IPS-18c (cell line): ENCODE measurements around the gene ME2.
"Not testable (repeated sequence)": the region's sequence is repeated elsewhere in the genome, so short reads cannot be mapped to it uniquely, and the experiment has no call there.

Experiments
- H3K4me3 ChIP-seq: 2 replicates; pipeline ENCODE4 v1.7.0; 2013; ENCODE audit warnings: low read depth, mild to moderate bottlenecking, low read length, moderate library complexity; ENCODE audit not compliant: insufficient read depth
- H3K9me3 ChIP-seq: one replicate; pipeline ENCODE4 v1.6.1; 2013; ENCODE audit warnings: mild to moderate bottlenecking, low read length, moderate library complexity; ENCODE audit not compliant: control insufficient read depth, insufficient read depth

The ME2 gene

DNA sequence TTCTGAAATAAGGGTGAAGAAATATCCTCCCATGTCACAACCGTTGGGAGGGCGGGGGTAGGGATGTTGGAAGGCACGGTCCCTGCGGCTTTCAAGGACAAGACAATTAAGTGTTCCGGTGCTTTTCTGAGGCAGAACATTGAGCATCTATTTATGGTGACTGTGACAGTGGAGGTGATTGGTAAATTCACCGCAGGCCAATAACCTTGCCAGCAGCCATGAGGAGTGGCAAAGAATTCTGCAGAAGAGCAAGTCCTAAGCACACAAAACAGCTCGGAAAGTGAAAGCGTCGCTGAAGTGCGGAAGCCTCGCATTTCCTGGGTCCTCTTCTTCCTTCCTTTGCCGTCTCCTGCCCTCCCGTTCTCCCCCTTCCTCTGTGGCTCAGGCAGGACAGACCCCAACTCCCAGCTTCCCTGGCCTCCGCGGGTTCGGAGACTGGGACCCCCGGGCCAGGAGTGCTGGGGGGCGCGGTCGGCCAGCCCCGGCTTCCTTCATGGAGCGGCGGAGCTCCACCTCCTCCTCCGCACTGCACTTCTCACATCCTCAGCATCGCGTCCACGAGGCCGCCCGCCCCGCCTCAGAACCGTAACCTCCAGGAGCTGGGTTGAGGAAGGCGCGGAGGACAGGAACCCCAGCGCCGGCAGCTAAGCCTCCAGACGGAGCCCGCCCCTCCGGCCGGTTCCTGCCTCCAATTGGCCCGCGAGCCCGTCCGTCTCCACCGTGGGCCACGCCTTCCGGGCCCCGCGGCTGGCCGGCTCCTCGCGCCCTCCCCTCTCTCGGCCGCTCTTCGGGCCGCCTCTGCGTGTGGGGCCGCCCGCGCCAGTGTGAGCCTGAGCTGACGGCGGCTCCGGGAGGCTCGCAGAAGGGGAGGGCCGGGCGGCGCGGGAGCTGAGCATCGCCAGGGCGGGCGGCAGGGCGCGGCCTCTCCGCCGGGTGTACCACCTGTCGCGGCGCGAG is at the start of gene ME2:
TSS of gene ME2 (plus strand) at position 774 of the 957 bp plus-strand sequence. CDS start 16,703 bp downstream, outside the sequence.
- H3K4me3 ChIP-seq, result peak within 1 kb of the TSS; percentile 85
- peaks cover 2% of the 10 kb centered on the region for H3K9me3 ChIP-seq

DNA sequence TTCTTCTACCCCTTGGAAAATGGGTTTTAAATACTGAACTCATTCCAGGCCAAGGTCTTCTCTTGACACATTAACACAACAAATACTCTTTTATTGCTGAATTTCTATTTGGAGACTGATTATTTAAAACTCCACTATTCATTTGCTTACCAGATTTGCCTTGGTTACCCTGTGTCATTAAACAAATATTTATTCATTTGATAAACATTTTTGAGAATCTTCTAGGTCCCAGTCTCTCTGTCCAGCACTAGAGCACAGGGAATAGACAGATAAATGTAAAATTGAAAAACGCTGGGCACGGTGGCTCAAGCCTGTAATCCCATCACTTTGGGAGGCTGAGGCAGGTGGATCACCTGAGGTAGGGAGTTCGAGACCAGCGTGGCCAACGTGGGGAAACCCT is 49.3 kb upstream of the ME2 start:
- Histone ChIP-seq H3K9me3 (no peaks in the 10 kb centered on the region), H3K4me3 (no peak overlapping the region)

DNA sequence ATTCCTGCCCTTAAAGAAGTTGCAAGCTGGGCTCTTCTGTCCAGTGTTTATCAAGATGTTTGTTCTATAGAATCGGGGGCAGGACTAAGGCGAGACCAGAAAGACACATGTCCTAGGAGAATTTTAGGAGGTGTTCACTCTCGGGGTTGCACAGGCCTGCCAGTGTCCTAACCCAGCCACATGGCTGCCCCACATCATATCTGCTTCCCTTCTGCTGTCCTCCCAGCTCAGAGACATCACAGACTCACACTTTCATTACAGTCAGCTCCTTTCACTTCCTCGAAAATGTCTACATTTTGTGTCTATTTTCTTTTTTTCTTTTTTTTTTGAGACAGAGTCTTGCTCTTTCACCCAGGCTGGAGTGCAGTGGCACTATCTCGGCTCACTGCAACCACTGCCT is 48.4 kb upstream of the ME2 start:
- H3K9me3 ChIP-seq, result no peaks in the 10 kb centered on the region
- no peak overlapping the region for H3K4me3 ChIP-seq

DNA sequence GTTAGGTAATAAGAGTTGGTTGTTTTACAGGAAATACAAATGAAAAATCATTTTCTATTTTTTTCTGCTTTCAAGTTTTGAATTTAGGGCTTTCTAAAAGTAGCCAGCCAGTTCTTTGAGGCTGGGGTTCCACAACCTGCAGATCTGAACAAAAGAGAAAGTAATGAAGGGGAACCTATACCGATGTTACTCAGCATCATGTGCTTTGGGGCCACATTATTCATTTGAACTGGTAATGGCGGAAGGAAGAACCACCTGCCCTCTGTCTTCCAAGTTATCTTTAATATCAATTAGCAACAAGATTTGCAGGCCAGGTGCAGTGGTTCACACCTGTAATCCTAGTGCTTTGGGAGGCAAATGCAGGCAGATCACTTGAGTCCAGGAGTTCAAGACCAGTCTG is 46.2 kb upstream of the ME2 start:
- Histone ChIP-seq H3K4me3 (no peak overlapping the region), H3K9me3 (no peaks in the 10 kb centered on the region)

DNA sequence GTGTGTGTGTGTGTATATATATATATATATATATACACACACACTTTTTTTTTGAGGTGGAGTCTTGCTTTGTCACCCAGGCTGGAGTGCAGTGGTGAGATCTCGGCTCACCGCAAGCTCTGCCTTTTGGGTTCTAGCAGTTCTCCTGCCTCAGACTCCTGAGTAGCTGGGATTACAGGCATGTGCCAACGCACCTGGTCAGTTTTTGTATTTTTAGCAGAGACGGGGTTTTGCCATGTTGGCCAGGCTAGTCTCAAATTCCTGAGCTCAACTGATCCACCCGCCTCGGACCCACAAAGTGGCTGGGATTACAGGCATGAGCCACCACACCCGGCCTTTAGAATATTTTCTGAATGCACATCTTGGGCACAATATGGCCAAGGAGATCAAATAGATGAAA is 45.4 kb upstream of the ME2 start:
- H3K4me3 ChIP-seq, H3K9me3 ChIP-seq: not testable (repeated sequence)

DNA sequence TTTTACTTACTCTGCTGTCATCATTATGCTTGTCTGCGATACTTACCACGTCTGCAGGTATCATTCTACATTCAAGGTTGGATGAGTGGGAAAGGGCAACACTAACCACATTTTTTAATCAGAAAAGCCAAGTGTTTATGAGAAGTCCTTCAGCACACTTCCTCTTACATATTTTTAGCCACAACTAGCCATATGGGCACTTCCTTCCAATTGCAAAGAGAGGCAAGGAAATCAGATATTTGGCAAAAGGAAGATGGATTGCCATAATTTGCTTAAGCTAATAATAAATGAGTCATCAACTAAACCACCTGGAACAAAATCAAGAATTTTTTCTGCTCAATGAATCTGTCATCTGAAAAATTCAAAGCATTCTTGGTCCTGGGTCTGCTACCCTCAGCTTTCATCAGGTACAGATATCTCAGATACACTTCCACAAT is 42.4 kb upstream of the ME2 start:
- H3K4me3 ChIP-seq, result no peak overlapping the region
- peaks cover 2% of the 10 kb centered on the region for H3K9me3 ChIP-seq

DNA sequence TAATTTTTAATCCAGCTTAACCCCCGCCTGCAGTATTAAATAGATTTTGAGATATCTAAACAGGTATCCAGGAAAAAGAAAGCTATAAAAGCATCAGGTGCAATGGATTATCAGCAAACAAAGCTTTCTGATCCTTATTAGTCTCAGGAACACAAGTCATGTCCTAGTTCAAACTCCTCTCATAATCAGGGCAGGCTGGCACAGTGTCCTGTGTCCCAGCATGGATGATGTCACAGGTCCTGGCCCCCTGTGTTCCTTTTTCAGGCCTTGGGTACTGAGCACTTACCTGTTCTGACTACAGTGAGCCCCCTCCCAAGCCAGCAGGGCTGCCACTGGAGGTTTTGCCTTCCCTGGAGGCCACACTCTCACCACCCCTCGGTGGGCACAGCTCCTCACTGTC is 39.6 kb upstream of the ME2 start:
- Histone ChIP-seq H3K4me3 (no peak overlapping the region), H3K9me3 (peaks cover 2% of the 10 kb centered on the region)

DNA sequence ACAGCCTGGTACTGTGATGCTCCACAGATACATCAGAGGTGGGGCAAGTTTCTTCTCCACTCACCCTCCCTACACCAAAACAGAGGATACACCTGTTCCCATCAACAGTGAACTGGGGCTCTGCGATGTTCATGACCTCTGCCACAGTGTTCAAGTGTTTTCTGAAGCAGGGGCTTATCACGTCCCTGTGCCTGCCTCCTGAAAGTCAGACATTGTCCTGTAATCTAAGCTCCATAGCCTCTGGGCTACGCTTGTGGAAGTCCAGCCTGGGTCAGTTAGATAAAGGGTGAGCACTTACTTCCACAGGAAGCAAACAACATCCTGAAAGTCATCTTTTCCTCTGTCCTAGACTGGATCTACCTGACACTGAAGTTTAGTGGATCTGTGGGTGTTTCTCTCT is 38.9 kb upstream of the ME2 start:
- peaks cover 2% of the 10 kb centered on the region for H3K9me3 ChIP-seq
- no peak overlapping the region for H3K4me3 ChIP-seq

DNA sequence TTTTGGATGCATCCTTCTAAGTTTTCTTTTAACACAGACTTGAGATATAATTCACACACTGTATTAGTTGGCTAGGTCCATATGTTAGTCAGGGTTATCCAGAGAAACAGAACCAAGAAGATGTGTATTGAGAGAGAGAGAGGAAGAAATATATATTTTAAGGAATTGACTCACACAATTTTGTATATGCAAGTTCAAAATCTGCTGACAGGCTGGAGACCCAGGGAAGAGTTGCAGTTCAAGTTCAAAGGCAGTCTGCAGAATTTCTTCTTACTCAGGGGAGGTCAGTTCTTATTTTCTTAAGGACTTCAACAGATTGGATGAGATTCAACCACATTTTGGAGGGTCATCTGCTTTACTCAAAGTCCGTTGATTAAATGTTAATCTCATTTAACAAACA is 36.1 kb upstream of the ME2 start:
- Histone ChIP-seq H3K9me3 (peaks cover 2% of the 10 kb centered on the region), H3K4me3 (no peak overlapping the region)

DNA sequence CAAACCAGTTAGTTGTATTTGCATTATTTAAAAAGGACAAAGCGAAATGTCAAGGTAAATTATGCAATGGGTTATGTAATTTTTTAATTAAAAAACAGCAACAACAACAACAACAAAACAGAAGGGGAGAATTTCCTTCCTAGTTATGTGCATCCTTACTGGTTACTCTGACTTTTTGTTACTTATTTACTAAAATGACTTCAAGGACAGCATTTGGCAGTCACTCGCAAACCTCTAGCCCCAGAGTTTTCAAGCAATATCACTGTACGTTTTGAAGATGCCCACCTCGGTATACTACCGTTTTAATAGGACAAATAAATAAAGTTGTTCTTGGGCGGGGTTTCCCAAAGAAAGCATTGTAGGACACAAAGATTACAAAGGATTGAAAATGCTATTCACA is 34.4 kb upstream of the ME2 start:
- Histone ChIP-seq H3K4me3 (no peak overlapping the region), H3K9me3 (peaks cover 2% of the 10 kb centered on the region)

DNA sequence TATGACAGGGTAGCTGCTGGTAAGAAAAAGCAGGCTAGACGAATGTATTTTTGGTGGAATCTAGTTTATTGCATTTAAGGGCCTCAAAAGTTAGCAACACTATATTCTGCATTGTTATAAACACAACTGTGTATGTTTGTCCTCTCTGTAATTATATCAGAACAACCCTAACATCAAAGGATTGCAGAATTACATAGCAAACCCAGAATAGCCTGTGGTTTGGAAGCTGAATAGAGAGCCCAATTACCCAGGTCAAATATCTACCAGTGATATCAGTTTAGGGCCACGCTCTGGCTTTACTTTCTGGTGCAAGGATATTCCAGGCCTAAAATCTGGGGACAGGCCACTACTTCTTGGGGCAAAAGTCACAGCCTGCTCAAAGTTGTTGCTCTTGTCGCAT is 34.0 kb upstream of the ME2 start:
- Histone ChIP-seq H3K4me3 (no peak overlapping the region), H3K9me3 (peaks cover 2% of the 10 kb centered on the region)

DNA sequence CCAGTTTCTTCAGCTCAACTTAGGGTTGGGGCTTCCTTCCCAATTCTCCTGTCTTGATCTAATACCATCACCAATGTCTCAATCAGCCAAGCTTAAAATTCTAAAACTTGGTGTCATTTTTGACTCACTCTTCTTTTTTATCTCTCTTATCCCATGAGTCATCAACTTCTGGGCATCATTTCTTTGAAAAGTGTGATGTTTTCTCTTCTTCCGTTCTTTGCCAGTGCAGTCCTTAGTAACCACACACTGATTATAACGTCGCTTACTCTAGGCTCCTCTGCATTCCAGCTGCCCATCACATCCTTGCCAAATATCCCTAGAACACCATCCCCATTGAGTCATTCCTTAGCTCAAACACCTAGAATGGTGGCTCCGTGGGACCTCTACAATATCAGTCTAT is 31.7 kb upstream of the ME2 start:
- Histone ChIP-seq H3K4me3 (no peak overlapping the region), H3K9me3 (no peaks in the 10 kb centered on the region)

DNA sequence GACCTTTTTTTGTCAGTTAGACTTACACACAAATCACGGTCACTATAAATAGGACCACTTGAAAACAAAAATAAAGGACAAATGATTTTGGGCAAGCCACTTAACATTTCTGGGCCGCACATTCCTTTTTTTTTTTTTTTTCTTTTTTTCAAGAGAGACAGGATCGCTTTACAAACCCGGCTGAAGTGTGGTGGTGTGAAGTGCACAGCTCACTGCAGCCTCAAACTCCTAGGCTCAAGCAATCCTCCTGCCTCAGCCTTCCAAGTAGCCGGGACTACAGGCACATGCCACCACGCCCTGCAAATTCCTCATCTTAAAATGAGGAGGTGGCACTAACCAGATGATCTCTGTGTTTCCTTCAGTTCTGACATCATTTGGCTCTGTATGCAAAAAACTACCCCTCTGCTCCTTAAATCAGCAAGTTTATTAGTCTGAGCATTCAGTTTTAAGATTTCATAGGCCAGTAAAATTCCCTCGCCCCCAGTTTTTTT is 30.8 kb upstream of the ME2 start:
- Histone ChIP-seq H3K4me3 (no peak overlapping the region), H3K9me3 (no peaks in the 10 kb centered on the region)

DNA sequence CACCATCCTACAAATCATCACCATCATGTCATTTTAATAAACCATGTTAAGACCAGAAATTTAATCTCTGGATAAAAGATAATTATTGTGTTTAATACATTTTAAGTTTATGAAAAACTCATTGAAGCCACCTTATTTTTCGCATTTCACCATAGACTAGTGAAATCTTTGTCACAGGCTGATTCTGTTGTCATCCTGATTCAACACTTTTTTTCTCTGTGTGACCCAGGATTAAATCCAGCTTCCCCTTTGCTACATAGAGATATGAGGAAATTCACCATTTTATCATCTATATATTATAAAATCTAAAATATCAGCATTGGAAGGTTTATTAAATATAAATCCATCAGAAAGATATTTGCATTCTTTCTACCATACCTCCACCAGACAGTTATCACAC is 29.9 kb upstream of the ME2 start:
- no peak overlapping the region for H3K4me3 ChIP-seq
- H3K9me3 ChIP-seq, result no peaks in the 10 kb centered on the region

DNA sequence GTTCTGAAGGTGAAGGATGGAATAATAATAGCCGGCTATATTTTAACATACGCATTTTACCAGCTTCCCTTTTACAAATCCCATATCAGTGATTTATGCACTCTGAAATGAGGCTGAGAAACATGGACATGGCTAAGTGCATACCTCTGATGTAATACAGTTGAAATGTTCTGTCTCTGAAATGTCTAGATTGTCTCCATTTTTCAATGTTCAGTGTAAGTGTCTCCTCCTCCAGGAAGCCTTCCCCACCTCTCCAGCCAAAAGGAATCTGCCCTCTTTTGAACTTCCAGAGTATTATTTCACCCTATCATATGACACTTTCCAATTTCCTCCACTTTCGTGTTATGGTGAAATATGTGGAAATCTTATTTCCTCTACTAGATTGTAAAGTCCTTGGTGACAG is 29.5 kb upstream of the ME2 start:
- Histone ChIP-seq H3K9me3 (no peaks in the 10 kb centered on the region), H3K4me3 (no peak overlapping the region)

DNA sequence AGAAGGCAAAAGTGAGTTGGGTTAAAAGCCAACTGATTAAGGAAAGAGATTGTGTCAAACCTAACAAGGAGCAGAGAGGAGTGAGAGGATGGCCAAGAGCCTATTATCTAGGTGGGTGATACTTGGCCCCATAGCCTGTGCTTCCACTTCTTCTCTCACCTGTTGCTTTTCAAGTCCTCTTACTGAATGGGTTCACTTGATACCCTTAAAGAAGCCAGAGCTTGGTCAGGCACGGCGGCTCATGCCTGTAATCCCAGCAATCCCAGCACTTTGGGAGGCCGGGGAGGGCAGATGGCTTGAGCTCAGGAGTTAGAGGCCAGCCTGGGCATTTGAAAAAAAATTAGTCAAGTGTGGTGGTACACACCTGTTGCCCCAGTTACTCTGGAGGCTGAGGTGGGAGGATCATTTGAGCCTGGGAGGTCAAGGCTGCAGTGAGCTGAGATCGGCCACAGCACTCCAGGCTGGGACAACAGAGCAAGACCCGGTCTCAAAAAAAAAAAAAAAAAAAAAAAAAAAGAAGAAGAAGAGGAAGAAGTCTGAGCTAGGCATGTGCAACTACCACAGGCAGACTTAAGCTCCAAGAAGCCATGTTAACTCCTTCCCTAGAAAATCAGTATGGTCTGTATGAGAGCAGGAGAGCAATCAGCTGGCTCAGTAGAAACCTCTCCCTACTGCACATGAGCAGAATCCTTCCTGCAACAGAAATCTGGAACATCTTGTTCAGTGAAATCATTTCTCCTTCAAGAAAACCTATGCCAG is 28.4 kb upstream of the ME2 start:
- H3K9me3 ChIP-seq, result no peaks in the 10 kb centered on the region
- no peak overlapping the region for H3K4me3 ChIP-seq

DNA sequence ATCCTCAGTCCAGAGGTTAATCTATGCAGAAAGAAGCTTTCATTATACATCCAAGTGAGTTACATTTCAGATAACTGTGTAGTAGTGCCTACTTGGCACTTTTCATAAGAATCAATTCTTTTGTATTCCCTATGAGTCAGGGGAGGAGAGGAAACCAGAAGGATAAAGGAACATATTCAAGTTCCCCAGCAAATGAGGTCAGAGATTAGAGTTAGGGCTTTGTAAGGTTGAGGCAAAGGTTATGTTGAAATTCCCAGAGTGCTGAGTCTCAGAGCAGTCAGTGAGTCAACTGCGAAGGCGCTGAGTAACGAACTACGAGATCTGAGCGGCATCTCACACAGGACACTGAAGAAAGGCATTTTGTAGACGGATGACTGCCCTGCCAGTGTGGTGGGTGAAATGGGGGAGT is 25.1 kb upstream of the ME2 start:
- Histone ChIP-seq H3K9me3 (no peaks in the 10 kb centered on the region), H3K4me3 (no peak overlapping the region)
